Ovary (tissue), 9 donors: ENCODE data around the gene PODNL1. TPM values are rescaled to one million over a fixed set of nuclear protein-coding genes. Genes with fewer than 3 reads are reported as not detected.

Experiments
- DNase-seq, 5 donors: peaks; one replicate each; pipeline ENCODE4 v3.0.0-alpha.2; 2019 to 2020
- H3K27ac ChIP-seq, 2 donors: fragments of 200-600 bp; one replicate each; pipeline versions ENCODE4 v1.5.1 to v1.8.0; 2019 to 2022
- H3K27me3 ChIP-seq: fragments of 200-600 bp; one replicate; pipeline ENCODE4 v1.8.0; 2022
- H3K36me3 ChIP-seq: fragments of 200-600 bp; sonication (generic); one replicate; pipeline ENCODE4 v1.5.1; 2019
- H3K4me1 ChIP-seq: one replicate; pipeline ENCODE4 v1.8.1; 2013; ENCODE audit warnings: mild to moderate bottlenecking, moderate library complexity; ENCODE audit not compliant: insufficient read depth
- H3K4me3 ChIP-seq: fragments of 200-600 bp; sonication (generic); one replicate; pipeline ENCODE4 v1.5.1; 2017
- H3K9me3 ChIP-seq, 2 donors: fragments of 200-600 bp in 1 of 2; sonication (generic) in 1 of 2; one replicate each; pipeline versions ENCODE4 v1.5.1 to v1.8.1; 2013 to 2019; ENCODE audit warnings: mild to moderate bottlenecking in 1 of 2, moderate library complexity in 1 of 2
- CTCF ChIP-seq, 3 donors: fragments of 450-650 bp in 2 of 3; fragments of 200-600 bp in 1 of 3; IDR thresholded peaks; one replicate each; pipeline versions ENCODE4 v1.5.1 to v1.8.0; 2016 to 2022; ENCODE audit warnings: antibody characterized with exemption in 3 of 3, mild to moderate bottlenecking in 1 of 3
- EP300 ChIP-seq: sonication (generic); formaldehyde crosslinking; IDR thresholded peaks from one replicate; pipeline ENCODE4 v1.6.1; 2017; ENCODE audit warnings: antibody characterized with exemption
- POLR2A ChIP-seq: fragments of 450-650 bp; IDR thresholded peaks from one replicate; pipeline ENCODE4 v1.6.1; 2017; ENCODE audit warnings: antibody characterized with exemption, mild to moderate bottlenecking, moderate library complexity
- WGBS, 3 donors: extraction: QIAGEN DNeasy Blood & Tissue Kit in 1 of 3; methylation state at CpG; one replicate each; pipeline versions ENCODE4 v1.1.5 to v1.1.7; 2013 to 2017; 5-methylcytosine and 5-hydroxymethylcytosine counted together
- intact Hi-C, 4 donors: fragments of 100-400 bp; cut with DNase I; formaldehyde crosslinking; loops; one replicate each; pipeline versions ENCODE4 v1.11.0 to v1.15.1; 2022 to 2023
- polyA plus RNA-seq, 2 donors: library from polyadenylated mRNA; stranded (reverse); fragments of 200-250 nt in 1 of 2; fragments of 350-450 nt in 1 of 2; fragmentation: Illumina TruSeq in 1 of 2; extraction: RNeasy Lipid Tissue Mini Kit (QIAGEN cat#74804) in 1 of 2; gene quantifications; one replicate each; pipeline ENCODE4 v1.2.3, GENCODE V29; 2013 to 2014
- total RNA-seq, 7 donors: library from RNA; depleted of rRNA in 2 of 7; stranded (reverse); fragments of >200 nt in 2 of 7; fragmentation: NEBNext Ultra II Directional in 3 of 7; extraction: Animal tissue kit (Norgen Biotek cat#: 25700) in 3 of 7; gene quantifications; one replicate each; pipeline versions ENCODE4 v1.1.0 to v1.2.4, GENCODE V29; 2016 to 2023
- donor health status: DM: no; HTN: no; CAD: no; lungs with moderate emphysema.
- donor health status: DM: no; HTN: no; CAD: no.
- donor health status: Bipolar disorder and iron deficiency.
- donor health status: DM: yes; HTN: yes; CAD: no.
- donor health status: DM: no; HTN: no; CAD: no.
- donor health status: DM: yes; HTN: yes; CAD: no.

PODNL1 gene
- total and polyA plus RNA-seq, 9 donors, result 0.48 to 3.8 (median 1.4) TPM

GRCh38 chr19:13899912-13900584 lies 38.2 kb downstream of the PODNL1 start:
- DNase-seq, result no peak
- WGBS, 3 donors, result 45 to 50% (median 45%) methylated on average over 5 of the region's 5 CpGs
- no peak for TF ChIP-seq EP300
- no peak for TF ChIP-seq POLR2A
- TF ChIP-seq CTCF (IDR thresholded peaks at IDR 0.05), result no peak
- H3K27ac ChIP-seq, result no peak overlapping the region
- no peak overlapping the region for H3K4me3 ChIP-seq
- intact Hi-C loops, result no loop called here
- H3K27me3 ChIP-seq, result no peaks in the 10 kb centered on the region
- no peaks in the 10 kb centered on the region for H3K9me3 ChIP-seq
- H3K36me3 ChIP-seq, result no peaks in the 10 kb centered on the region
- no peaks in the 10 kb centered on the region for H3K4me1 ChIP-seq

GRCh38 chr19:13899393-13899792 lies 38.8 kb downstream of the PODNL1 start:
- DNase-seq, result no peak
- no peaks in the 10 kb centered on the region for H3K9me3 ChIP-seq
- no peaks in the 10 kb centered on the region for H3K36me3 ChIP-seq
- H3K4me3 ChIP-seq, result no peak overlapping the region
- H3K27ac ChIP-seq, result no peak overlapping the region
- no peaks in the 10 kb centered on the region for H3K4me1 ChIP-seq
- no peaks in the 10 kb centered on the region for H3K27me3 ChIP-seq
- intact Hi-C loops, result no loop called here
- TF ChIP-seq POLR2A, result no peak
- no peak for TF ChIP-seq CTCF (IDR thresholded peaks at IDR 0.05)
- TF ChIP-seq EP300, result no peak
- WGBS, 3 donors, result 71 to 79% (median 74%) methylated on average over 10 of the region's 10 CpGs

GRCh38 chr19:13896227-13896626 lies 42.0 kb downstream of the PODNL1 start:
- no peaks in the 10 kb centered on the region for H3K4me1 ChIP-seq
- H3K36me3 ChIP-seq, result no peaks in the 10 kb centered on the region
- H3K27me3 ChIP-seq, result no peaks in the 10 kb centered on the region
- TF ChIP-seq EP300, result no peak
- no peak for TF ChIP-seq POLR2A
- TF ChIP-seq CTCF (IDR thresholded peaks at IDR 0.05), result no peak
- H3K27ac ChIP-seq, result no peak overlapping the region
- no peak overlapping the region for H3K4me3 ChIP-seq
- DNase-seq, result no peak
- no peaks in the 10 kb centered on the region for H3K9me3 ChIP-seq
- WGBS, 3 donors, result 96 to 99% (median 97%) methylated on average over 2 of the region's 2 CpGs
- intact Hi-C loops, result no loop called here

GRCh38 chr19:13894552-13894951 lies 43.7 kb downstream of the PODNL1 start:
- H3K36me3 ChIP-seq, result no peaks in the 10 kb centered on the region
- no peaks in the 10 kb centered on the region for H3K9me3 ChIP-seq
- DNase-seq, result no peak
- no peaks in the 10 kb centered on the region for H3K27me3 ChIP-seq
- intact Hi-C loops, result no loop called here
- 53 to 78% (median 71%) methylated on average over 5 of the region's 5 CpGs for WGBS, 3 donors
- no peak for TF ChIP-seq EP300
- no peak for TF ChIP-seq CTCF (IDR thresholded peaks at IDR 0.05)
- no peak for TF ChIP-seq POLR2A
- H3K27ac ChIP-seq, result no peak overlapping the region
- H3K4me3 ChIP-seq, result no peak overlapping the region
- H3K4me1 ChIP-seq, result no peaks in the 10 kb centered on the region
